NCI-H187 treated with DMSO at 0.1 percent for 48 hours (cell line): ENCODE results near the gene SLC1A3.

Source experiments
- DNase-seq: peaks from one replicate; lab custom pipeline; 2025; lab: John Stamatoyannopoulos, UW

The SLC1A3 gene

DNA sequence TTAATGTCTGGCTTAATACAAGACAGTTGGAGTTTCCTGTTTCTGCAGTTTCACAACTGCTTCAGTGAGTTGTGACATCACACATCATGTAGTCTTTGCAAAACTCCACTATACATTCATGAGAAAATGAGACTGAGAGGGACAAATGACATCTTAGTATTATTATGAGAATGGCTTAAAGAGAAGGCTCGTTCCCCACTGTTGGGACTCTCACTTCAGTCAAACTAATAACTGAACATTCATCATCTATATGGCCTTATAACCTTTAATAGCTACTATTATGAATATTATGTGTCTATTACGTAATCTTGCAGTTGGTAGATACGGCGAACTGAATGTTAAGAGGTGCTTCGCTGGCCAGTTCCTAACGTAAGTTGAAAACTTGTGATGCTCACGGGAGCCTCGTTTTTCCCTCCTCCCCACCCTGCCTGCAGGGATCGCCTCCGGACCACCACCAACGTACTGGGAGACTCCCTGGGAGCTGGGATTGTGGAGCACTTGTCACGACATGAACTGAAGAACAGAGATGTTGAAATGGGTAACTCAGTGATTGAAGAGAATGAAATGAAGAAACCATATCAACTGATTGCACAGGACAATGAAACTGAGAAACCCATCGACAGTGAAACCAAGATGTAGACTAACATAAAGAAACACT, 79.4 kb downstream of the SLC1A3 start:
- no peak for DNase-seq

DNA sequence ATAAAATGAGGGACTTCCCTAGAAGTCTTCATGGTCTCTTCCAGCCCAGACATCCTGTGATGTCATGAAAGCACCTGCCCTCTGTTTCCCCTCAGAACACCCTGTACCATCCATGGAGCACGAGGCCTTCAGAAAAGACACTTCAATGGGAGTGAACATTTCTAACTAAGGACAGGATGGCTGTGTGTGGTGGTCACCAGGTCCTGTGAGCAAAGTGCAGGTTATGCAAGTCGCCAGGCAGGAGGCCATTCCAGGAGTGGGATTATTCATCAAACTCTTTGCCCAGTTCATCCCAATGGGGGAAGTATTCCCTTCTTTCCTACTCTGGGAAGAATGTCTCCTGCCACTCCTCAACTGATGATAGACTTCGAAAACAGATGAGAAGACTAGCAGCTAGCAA, 80.5 kb downstream of the SLC1A3 start:
- DNase-seq: no peak

DNA sequence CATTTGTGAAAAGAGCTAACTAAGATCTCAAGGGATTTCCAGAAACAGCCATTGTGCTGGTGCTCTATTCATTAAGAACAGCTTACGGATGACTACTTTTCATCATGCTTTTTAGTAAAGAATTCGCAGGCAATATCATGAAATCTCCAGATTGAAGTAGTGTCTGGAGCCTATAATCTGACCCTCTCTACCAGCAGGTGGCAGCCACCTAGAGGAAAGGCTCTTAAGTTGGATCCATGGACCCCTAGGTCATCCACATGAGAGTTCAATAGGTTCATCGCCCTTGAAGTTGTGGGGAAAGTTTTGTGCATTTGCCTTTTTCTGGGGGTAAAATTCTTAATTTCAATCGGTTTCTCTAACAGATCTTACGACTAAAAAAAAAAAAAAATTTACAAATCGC, 82.3 kb downstream of the SLC1A3 start:
- no peak for DNase-seq

DNA sequence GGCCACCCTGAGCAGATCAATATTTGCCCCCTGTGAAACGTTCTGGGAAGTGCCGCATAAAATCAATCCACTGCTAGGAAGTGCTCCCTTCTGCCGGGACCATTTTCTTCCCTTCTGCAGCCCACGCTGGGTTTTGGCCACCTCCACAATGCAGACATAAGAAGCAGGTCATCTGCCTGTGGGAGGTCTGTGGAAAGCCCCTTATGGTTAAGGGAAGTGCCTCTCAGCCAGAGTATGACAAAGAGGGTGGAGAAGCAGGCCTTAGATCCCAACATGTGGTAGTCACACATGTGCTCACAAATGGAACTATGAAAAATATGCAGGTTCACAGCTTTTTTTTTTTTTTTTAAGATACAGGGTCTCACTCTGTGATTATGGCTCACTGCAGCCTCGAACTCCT, 82.8 kb downstream of the SLC1A3 start:
- DNase-seq: no peak

DNA sequence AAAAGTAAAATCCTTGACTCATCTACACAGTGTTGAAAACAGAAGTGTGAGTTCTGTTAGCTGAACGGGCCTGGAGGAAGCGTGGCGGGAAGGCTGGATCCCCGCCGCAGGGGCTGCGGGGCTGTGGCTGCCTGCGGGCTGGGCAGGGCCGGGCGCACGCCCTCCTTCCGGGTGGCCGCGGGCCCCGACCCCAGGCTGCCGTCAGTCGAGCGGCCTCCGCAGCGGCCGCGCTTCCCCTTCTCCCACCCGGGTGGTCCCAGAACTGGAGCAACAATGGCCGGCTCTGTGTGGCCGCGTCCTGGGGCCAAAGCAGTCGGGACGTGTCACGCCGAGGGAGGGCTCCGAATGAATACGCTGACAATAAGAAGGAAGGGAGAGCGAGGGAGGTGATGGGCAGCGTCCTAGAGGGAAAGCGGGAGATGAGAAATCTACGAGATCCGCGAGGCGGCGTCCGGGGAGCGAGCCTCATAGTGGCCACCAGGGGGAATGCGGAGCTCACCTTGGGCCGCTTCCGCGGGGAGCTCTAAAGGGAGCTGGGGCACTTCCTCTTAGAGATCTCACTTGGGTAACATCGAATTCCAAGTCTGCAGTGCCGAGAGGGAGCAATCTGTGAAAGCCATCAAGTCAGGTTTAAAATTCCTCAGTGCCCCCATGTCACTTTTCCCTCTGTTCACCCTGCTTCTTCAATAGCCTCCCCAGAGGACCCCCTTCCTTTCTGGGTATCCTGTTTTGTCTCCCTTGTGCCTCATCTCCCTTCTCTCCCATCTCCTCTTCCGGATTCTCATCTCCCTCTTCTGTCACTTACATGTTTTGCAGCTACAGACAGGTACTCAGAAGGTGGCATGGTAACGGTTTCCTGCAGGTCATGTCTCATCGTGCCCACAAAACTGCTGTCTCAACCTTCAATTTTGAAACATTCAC, 83.9 kb downstream of the SLC1A3 start:
- DNase-seq: no peak

GRCh38 chr5:36691226-36691625, 84.8 kb downstream of the SLC1A3 start:
- no peak for DNase-seq

GRCh38 chr5:36691696-36692371, 85.4 kb downstream of the SLC1A3 start:
- no peak for DNase-seq

- DNase-seq: no peak
Observed at GRCh38 chr5:36692791-36693763, 86.7 kb downstream of the SLC1A3 start.

- no peak for DNase-seq
Observed at GRCh38 chr5:36694351-36694750, 87.9 kb downstream of the SLC1A3 start.

GRCh38 chr5:36696059-36696673, 89.8 kb downstream of the SLC1A3 start:
- DNase-seq: no peak

- DNase-seq: no peak
Observed at GRCh38 chr5:36698031-36698430, 91.6 kb downstream of the SLC1A3 start.

GRCh38 chr5:36701085-36701698, 94.8 kb downstream of the SLC1A3 start:
- DNase-seq: no peak

GRCh38 chr5:36703245-36703860, 96.9 kb downstream of the SLC1A3 start:
- DNase-seq: no peak

GRCh38 chr5:36704131-36704530, 97.7 kb downstream of the SLC1A3 start:
- no peak for DNase-seq

GRCh38 chr5:36705055-36705454, 98.6 kb downstream of the SLC1A3 start:
- DNase-seq: no peak

- no peak for DNase-seq
Observed at GRCh38 chr5:36706662-36707061, 100.3 kb downstream of the SLC1A3 start.

- DNase-seq: no peak
Observed at GRCh38 chr5:36708996-36709395, 102.6 kb downstream of the SLC1A3 start.

GRCh38 chr5:36710039-36710438, 103.6 kb downstream of the SLC1A3 start:
- no peak for DNase-seq

GRCh38 chr5:36712706-36713105, 106.3 kb downstream of the SLC1A3 start:
- DNase-seq: no peak

GRCh38 chr5:36713541-36713940, 107.1 kb downstream of the SLC1A3 start:
- DNase-seq: no peak
